Activated T-cell treated with anti-CD3 and anti-CD28 coated beads, Interleukin-2, amount 50 U/mL, for 72 hours (primary cell): ENCODE measurements around the gene SKAP1. TPM values are rescaled to one million over a fixed set of nuclear protein-coding genes. Genes with fewer than 3 reads are reported as not detected.

ENCODE experiments used
- ATAC-seq, 2 donors: fragments of 150-1000 bp; cut with Tn5 transposase; replicated peaks in 1 of 2; 2 replicates each; pipeline ENCODE4 v1.10.0; 2021; ENCODE audit warnings: moderate library complexity in 2 of 2, mild to moderate bottlenecking in 1 of 2
- DNase-seq, 2 donors: peaks; one replicate each; pipeline ENCODE4 v3.0.0; 2021 to 2022; ENCODE audit warnings: mixed read lengths in 1 of 2
- H3K27ac Mint-ChIP-seq: one replicate; pipeline ENCODE4 v1.8.0; 2022; ENCODE audit warnings: mild to moderate bottlenecking, moderate library complexity, mixed read lengths
- H3K27me3 Mint-ChIP-seq: one replicate; pipeline ENCODE4 v1.8.0; 2022; ENCODE audit warnings: low read depth, mixed read lengths
- H3K36me3 Mint-ChIP-seq, 2 donors: one replicate each; pipeline ENCODE4 v1.8.0; 2022; ENCODE audit warnings: mixed read lengths in 2 of 2, mild to moderate bottlenecking in 1 of 2; ENCODE audit not compliant: insufficient read depth in 2 of 2
- H3K4me1 Mint-ChIP-seq: one replicate; pipeline ENCODE4 v1.8.0; 2022; ENCODE audit warnings: low read depth, mixed read lengths
- H3K4me3 Mint-ChIP-seq, 2 donors: one replicate each; pipeline ENCODE4 v1.8.0; 2022; ENCODE audit warnings: mild to moderate bottlenecking in 2 of 2, mixed read lengths in 2 of 2, moderate library complexity in 2 of 2
- H3K9me3 Mint-ChIP-seq, 2 donors: one replicate each; pipeline ENCODE4 v1.8.0; 2022; ENCODE audit warnings: mixed read lengths in 2 of 2
- total RNA-seq, 2 donors: library from RNA; stranded (reverse); gene quantifications; one replicate each; pipeline ENCODE4 v1.2.3, GENCODE V29; 2022

Gene SKAP1
- total RNA-seq, 2 donors from 2014 or later: 96.6 to 108 TPM

- DNase-seq (no peak), ATAC-seq (no peak)
- Mint-ChIP-seq H3K36me3 (no peaks in the 10 kb centered on the region), H3K27ac (peak overlapping the region; percentile 62), H3K9me3 (no peaks in the 10 kb centered on the region), H3K27me3 (no peaks in the 10 kb centered on the region), H3K4me3 (no peak overlapping the region), H3K4me1 (peaks cover 48% of the 10 kb centered on the region)
Observed at GRCh38 chr17:48244121-48244711, 185.8 kb downstream of the SKAP1 start.

GRCh38 chr17:48241770-48242497 is 188.1 kb downstream of the SKAP1 start:
- Mint-ChIP-seq H3K4me1 (peaks cover 55% of the 10 kb centered on the region), H3K27ac (peak overlapping the region; percentile 30), H3K4me3 (peak overlapping the region in 1 of 2 donors; percentile 8), H3K9me3 (no peaks in the 10 kb centered on the region), H3K27me3 (no peaks in the 10 kb centered on the region), H3K36me3 (peaks cover 0 to 3% of the 10 kb centered on the region in 2 donors)
- ATAC-seq: no peak
- no peak for DNase-seq

GRCh38 chr17:48241131-48241591 is 188.9 kb downstream of the SKAP1 start:
- Mint-ChIP-seq H3K4me1 (peaks cover 47% of the 10 kb centered on the region), H3K9me3 (no peaks in the 10 kb centered on the region), H3K36me3 (peaks cover 0 to 3% of the 10 kb centered on the region in 2 donors), H3K27ac (peak overlapping the region; percentile 1), H3K4me3 (peak overlapping the region in 1 of 2 donors; percentile 5), H3K27me3 (no peaks in the 10 kb centered on the region)
- DNase-seq (peak; percentile 14 to 21), ATAC-seq (peak; percentile 71 to 84)

- peaks cover 0 to 3% of the 10 kb centered on the region in 2 donors for H3K36me3 Mint-ChIP-seq
- peak overlapping the region; percentile 1 for H3K27ac Mint-ChIP-seq
- no peaks in the 10 kb centered on the region for H3K27me3 Mint-ChIP-seq
- H3K9me3 Mint-ChIP-seq: no peaks in the 10 kb centered on the region
- DNase-seq (no peak), ATAC-seq (no peak)
- H3K4me1 Mint-ChIP-seq: peaks cover 45% of the 10 kb centered on the region
- H3K4me3 Mint-ChIP-seq: peak overlapping the region in 1 of 2 donors; percentile 5
Observed at GRCh38 chr17:48240562-48241130, 189.4 kb downstream of the SKAP1 start.

- Mint-ChIP-seq H3K9me3 (no peaks in the 10 kb centered on the region), H3K27me3 (no peaks in the 10 kb centered on the region), H3K36me3 (peaks cover 0 to 3% of the 10 kb centered on the region in 2 donors), H3K4me3 (peak overlapping the region in 1 of 2 donors; percentile 9), H3K4me1 (peaks cover 44% of the 10 kb centered on the region), H3K27ac (peak overlapping the region; percentile 84)
- no peak for ATAC-seq
- no peak for DNase-seq
Observed at GRCh38 chr17:48240122-48240521, 189.9 kb downstream of the SKAP1 start.

GRCh38 chr17:48239603-48239995 is 190.4 kb downstream of the SKAP1 start:
- peaks cover 39% of the 10 kb centered on the region for H3K4me1 Mint-ChIP-seq

GRCh38 chr17:48238933-48239602 is 190.9 kb downstream of the SKAP1 start:
- DNase-seq (no peak), ATAC-seq (no peak)
- H3K27me3 Mint-ChIP-seq: no peaks in the 10 kb centered on the region
- H3K36me3 Mint-ChIP-seq: peaks cover 0 to 3% of the 10 kb centered on the region in 2 donors
- peak overlapping the region; percentile 84 for H3K27ac Mint-ChIP-seq
- peaks cover 34% of the 10 kb centered on the region for H3K4me1 Mint-ChIP-seq
- peak overlapping the region in 1 of 2 donors; percentile 9 for H3K4me3 Mint-ChIP-seq
- H3K9me3 Mint-ChIP-seq: no peaks in the 10 kb centered on the region

More at GRCh38 chr17:48239603-48239995, 190.4 kb downstream of the SKAP1 start:
- peak overlapping the region; percentile 84 for H3K27ac Mint-ChIP-seq
- H3K36me3 Mint-ChIP-seq: peaks cover 0 to 3% of the 10 kb centered on the region in 2 donors
- H3K4me3 Mint-ChIP-seq: peak overlapping the region in 1 of 2 donors; percentile 9
- no peaks in the 10 kb centered on the region for H3K27me3 Mint-ChIP-seq
- no peak for ATAC-seq
- no peaks in the 10 kb centered on the region for H3K9me3 Mint-ChIP-seq
- DNase-seq: no peak

GRCh38 chr17:48237456-48237855 is 192.6 kb downstream of the SKAP1 start:
- DNase-seq (no peak), ATAC-seq (no peak)
- H3K27me3 Mint-ChIP-seq: no peaks in the 10 kb centered on the region
- no peak overlapping the region for H3K27ac Mint-ChIP-seq
- H3K4me1 Mint-ChIP-seq: peaks cover 34% of the 10 kb centered on the region
- no peaks in the 10 kb centered on the region for H3K9me3 Mint-ChIP-seq
- H3K4me3 Mint-ChIP-seq: no peak overlapping the region
- peaks cover 0 to 3% of the 10 kb centered on the region in 2 donors for H3K36me3 Mint-ChIP-seq

GRCh38 chr17:48236681-48237134 is 193.3 kb downstream of the SKAP1 start:
- ATAC-seq: no peak
- no peaks in the 10 kb centered on the region for H3K9me3 Mint-ChIP-seq
- H3K36me3 Mint-ChIP-seq: peaks cover 0 to 3% of the 10 kb centered on the region in 2 donors
- H3K4me3 Mint-ChIP-seq: no peak overlapping the region
- no peak overlapping the region for H3K27ac Mint-ChIP-seq
- DNase-seq: no peak
- H3K4me1 Mint-ChIP-seq: peaks cover 31% of the 10 kb centered on the region
- no peaks in the 10 kb centered on the region for H3K27me3 Mint-ChIP-seq

- Mint-ChIP-seq H3K36me3 (peaks cover 0 to 3% of the 10 kb centered on the region in 2 donors), H3K27ac (no peak overlapping the region), H3K4me1 (peaks cover 14% of the 10 kb centered on the region), H3K4me3 (no peak overlapping the region), H3K27me3 (no peaks in the 10 kb centered on the region), H3K9me3 (no peaks in the 10 kb centered on the region)
- ATAC-seq (no peak), DNase-seq (no peak)
Observed at GRCh38 chr17:48234922-48235321, 195.1 kb downstream of the SKAP1 start.

- H3K27ac Mint-ChIP-seq: peak overlapping the region; percentile 58
Observed at GRCh38 chr17:48231995-48232959, 197.7 kb downstream of the SKAP1 start.

GRCh38 chr17:48229936-48230335 is 200.1 kb downstream of the SKAP1 start:
- H3K27ac Mint-ChIP-seq: no peak overlapping the region
- DNase-seq (no peak), ATAC-seq (no peak)
- H3K4me3 Mint-ChIP-seq: no peak overlapping the region
- no peaks in the 10 kb centered on the region for H3K36me3 Mint-ChIP-seq
- peaks cover 6% of the 10 kb centered on the region for H3K4me1 Mint-ChIP-seq
- no peaks in the 10 kb centered on the region for H3K27me3 Mint-ChIP-seq
- H3K9me3 Mint-ChIP-seq: no peaks in the 10 kb centered on the region

More at GRCh38 chr17:48231995-48232959, 197.7 kb downstream of the SKAP1 start:
- no peaks in the 10 kb centered on the region for H3K9me3 Mint-ChIP-seq
- no peaks in the 10 kb centered on the region for H3K27me3 Mint-ChIP-seq
- no peak overlapping the region for H3K4me3 Mint-ChIP-seq
- ATAC-seq (no peak), DNase-seq (no peak)
- H3K36me3 Mint-ChIP-seq: peaks cover 0 to 1% of the 10 kb centered on the region in 2 donors
- peaks cover 2% of the 10 kb centered on the region for H3K4me1 Mint-ChIP-seq
